ENCODE data around the gene SLC25A18. TPM values are rescaled to one million over a fixed set of nuclear protein-coding genes. Genes with fewer than 3 reads are reported as not detected.
A peak's percentile ranks its signal among the peaks of the same experiment; 100 is the strongest.
"Not testable (repeated sequence)": the region's sequence is repeated elsewhere in the genome, so short reads cannot be mapped to it uniquely, and the experiment has no call there.

SLC25A18 gene
- total and polyA plus RNA-seq, 12 donors: 0.16 to 3.1 (median 1.4) TPM; not detected in 1

GRCh38 chr22:17633217-17633997 lies 70.1 kb downstream of the SLC25A18 start:
- Histone ChIP-seq H3K27ac (peak overlapping the region; percentile 36 to 87 (median 75)), H3K4me3 (no peak overlapping the region), H3K27me3 (no peaks in the 10 kb centered on the region), H3K4me1 (replicated peaks in 1 of 2) (peaks cover 22 to 38% of the 10 kb centered on the region in 2 donors), H3K36me3 (replicated peaks in 1 of 2) (no peaks in the 10 kb centered on the region), H3K9me3 (replicated peaks in 1 of 3) (no peaks in the 10 kb centered on the region)
- intact Hi-C loops (cut with DNase I): loop anchor here in 1 of 2 donors (10.0 kb wide), 1 partner anchor 59 kb away; no protein-coding TSS in a partner anchor
- TF ChIP-seq POLR2A (IDR thresholded peaks at IDR 0.05) (no peak), CTCF (IDR thresholded peaks at IDR 0.05) (no peak)
- peak in 6 of 7 donors; percentile 42 to 73 (median 64) for DNase-seq
- WGBS, 4 donors: 38 to 61% (median 46%) methylated on average over 4 of the region's 4 CpGs

- Histone ChIP-seq H3K9me3 (replicated peaks in 1 of 3) (no peaks in the 10 kb centered on the region), H3K36me3 (replicated peaks in 1 of 2) (no peaks in the 10 kb centered on the region), H3K4me3 (no peak overlapping the region), H3K27ac (peak overlapping the region; percentile 23 to 87 (median 75)), H3K4me1 (replicated peaks in 1 of 2) (peaks cover 22 to 38% of the 10 kb centered on the region in 2 donors), H3K27me3 (no peaks in the 10 kb centered on the region)
- TF ChIP-seq CTCF (IDR thresholded peaks at IDR 0.05): no peak
- TF ChIP-seq POLR2A (IDR thresholded peaks at IDR 0.05): no peak
- 86 to 93% (median 88%) methylated on average over 3 of the region's 3 CpGs for whole genome bisulfite sequencing, 4 donors
- no peak for DNase-seq
- intact Hi-C loops (cut with DNase I): loop anchor here in 1 of 2 donors (10.0 kb wide), 1 partner anchor 59 kb away; no protein-coding TSS in a partner anchor
These were observed 70.7 kb downstream of the SLC25A18 start for GRCh38 chr22:17633998-17634323.

GRCh38 chr22:17634696-17635095 lies 71.4 kb downstream of the SLC25A18 start:
- no peak for TF ChIP-seq POLR2A (IDR thresholded peaks at IDR 0.05)
- TF ChIP-seq CTCF (IDR thresholded peaks at IDR 0.05): no peak
- no peaks in the 10 kb centered on the region for H3K36me3 ChIP-seq (replicated peaks in 1 of 2)
- H3K4me3 ChIP-seq: no peak overlapping the region
- H3K4me1 ChIP-seq (replicated peaks in 1 of 2): peaks cover 26 to 35% of the 10 kb centered on the region in 2 donors
- DNase-seq: peak in 3 of 7 donors; percentile 47 to 62 (median 55)
- no peaks in the 10 kb centered on the region for H3K9me3 ChIP-seq (replicated peaks in 1 of 3)
- intact Hi-C loops (cut with DNase I): loop anchor here in 1 of 2 donors (10.0 kb wide), 1 partner anchor 60 kb away; no protein-coding TSS in a partner anchor
- peak overlapping the region in 2 of 5 donors; percentile 75 to 87 for H3K27ac ChIP-seq
- 71 to 96% (median 84%) methylated on average over 3 of the region's 3 CpGs for whole genome bisulfite sequencing, 4 donors
- no peaks in the 10 kb centered on the region for H3K27me3 ChIP-seq

GRCh38 chr22:17636850-17637249 lies 73.6 kb downstream of the SLC25A18 start:
- not testable (repeated sequence) for DNase-seq; H3K36me3 ChIP-seq (replicated peaks in 1 of 2); H3K9me3 ChIP-seq (replicated peaks in 1 of 3); H3K4me3 ChIP-seq; H3K27me3 ChIP-seq; H3K27ac ChIP-seq
- intact Hi-C loops (cut with DNase I): loop anchor here in 1 of 2 donors (10.0 kb wide), 1 partner anchor 62 kb away; no protein-coding TSS in a partner anchor
- peaks cover 29 to 44% of the 10 kb centered on the region in 2 donors for H3K4me1 ChIP-seq (replicated peaks in 1 of 2)
- WGBS, 4 donors: 84 to 96% (median 89%) methylated on average over 10 of the region's 10 CpGs
